Dedifferentiated amniotic fluid mesenchymal stem cell (primary cell): ENCODE measurements around the gene BRI3BP.
"Not testable (repeated sequence)": the region's sequence is repeated elsewhere in the genome, so short reads cannot be mapped to it uniquely, and the experiment has no call there.

Experiments
- DNase-seq: peaks from one replicate; pipeline ENCODE4 v3.0.0-alpha.2; 2016; ENCODE audit errors: extremely low spot score

BRI3BP gene

GRCh38 chr12:125021771-125022170 lies 28.3 kb downstream of the BRI3BP start:
- DNase-seq = no peak

DNA sequence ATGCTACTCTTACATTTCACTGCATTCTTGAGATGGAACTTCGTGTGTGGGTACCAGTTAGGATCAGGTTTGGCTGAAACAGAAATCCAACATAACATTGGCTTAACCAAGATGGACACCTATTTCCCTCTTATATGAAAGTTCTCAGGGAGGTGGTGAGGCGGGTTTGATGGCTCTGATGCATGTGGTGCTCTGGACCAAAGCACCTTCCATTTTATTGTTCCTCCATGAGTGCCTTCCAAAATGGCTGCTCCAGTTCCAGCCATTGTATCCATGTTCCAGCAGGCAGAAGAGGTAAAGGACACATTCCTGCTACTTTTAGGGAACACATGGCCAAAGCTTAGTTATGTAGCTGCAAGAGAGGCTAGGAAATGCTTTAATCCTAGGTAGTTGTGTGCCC lies 29.6 kb downstream of the BRI3BP start:
- no peak for DNase-seq

- DNase-seq = no peak
Observed at GRCh38 chr12:125024949-125025563, 31.6 kb downstream of the BRI3BP start.

GRCh38 chr12:125025606-125026235 lies 32.3 kb downstream of the BRI3BP start:
- DNase-seq = no peak

- DNase-seq = no peak
Observed at GRCh38 chr12:125028106-125028505, 34.7 kb downstream of the BRI3BP start.

GRCh38 chr12:125029761-125030358 lies 36.4 kb downstream of the BRI3BP start:
- DNase-seq = no peak

DNA sequence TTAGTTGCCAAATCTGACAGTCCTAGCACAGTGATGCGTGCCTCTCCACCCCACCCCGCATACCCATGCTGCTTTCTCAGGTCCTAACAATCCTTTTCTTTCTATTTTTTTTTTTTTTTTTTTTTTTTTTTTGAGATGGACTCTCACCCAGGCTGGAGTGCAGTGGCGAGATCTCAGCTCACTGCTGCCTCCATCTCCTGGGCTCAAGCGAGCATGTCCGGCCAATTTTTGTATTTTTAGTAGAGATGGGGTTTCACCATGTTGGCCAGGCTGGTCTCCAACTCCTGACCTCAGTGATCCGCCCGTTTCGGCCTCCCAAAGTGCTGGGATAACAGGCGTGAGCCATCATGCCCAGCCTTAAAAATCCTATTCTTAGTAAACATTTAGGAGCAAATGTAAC lies 38.0 kb downstream of the BRI3BP start:
- DNase-seq = not testable (repeated sequence)

GRCh38 chr12:125032466-125033152 lies 39.2 kb downstream of the BRI3BP start:
- DNase-seq = no peak

DNA sequence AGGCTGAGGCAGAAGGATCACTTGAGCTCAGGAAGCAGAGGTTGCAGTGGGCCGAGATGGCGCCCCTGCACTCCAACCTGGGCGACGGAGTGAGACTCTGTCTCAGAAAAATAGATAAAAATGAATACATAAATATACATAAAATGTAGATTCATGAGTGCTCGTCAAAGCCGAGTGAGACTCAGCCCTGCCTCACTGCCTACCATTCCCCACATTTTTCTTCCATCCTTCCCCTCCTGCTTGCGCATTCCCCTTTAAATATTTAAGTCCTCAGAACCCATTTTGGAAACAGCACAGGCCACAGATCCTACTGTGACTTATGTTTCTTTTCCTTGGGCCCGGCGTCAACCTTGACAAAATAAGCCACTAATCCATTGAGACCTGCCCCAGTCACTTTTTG lies 39.8 kb downstream of the BRI3BP start:
- no peak for DNase-seq

GRCh38 chr12:125038976-125039625 lies 45.7 kb downstream of the BRI3BP start:
- no peak for DNase-seq

DNA sequence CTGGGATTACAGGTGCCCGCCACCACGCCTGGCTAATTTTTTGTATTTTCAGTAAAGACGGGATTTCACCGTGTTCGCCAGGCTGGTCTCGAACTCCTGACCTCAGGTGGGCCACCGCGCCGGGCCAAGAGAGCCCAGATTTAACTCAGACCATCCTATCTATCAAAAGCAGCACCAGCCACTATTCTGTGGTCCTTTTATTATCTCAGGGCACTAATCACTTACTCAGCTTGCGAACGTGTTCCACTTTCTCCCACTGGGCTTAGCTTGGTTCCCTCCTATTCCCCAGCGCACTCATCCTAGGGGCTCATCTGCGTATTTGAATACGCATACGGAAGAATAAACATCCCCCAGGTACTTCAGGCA lies 55.6 kb downstream of the BRI3BP start:
- no peak for DNase-seq

DNA sequence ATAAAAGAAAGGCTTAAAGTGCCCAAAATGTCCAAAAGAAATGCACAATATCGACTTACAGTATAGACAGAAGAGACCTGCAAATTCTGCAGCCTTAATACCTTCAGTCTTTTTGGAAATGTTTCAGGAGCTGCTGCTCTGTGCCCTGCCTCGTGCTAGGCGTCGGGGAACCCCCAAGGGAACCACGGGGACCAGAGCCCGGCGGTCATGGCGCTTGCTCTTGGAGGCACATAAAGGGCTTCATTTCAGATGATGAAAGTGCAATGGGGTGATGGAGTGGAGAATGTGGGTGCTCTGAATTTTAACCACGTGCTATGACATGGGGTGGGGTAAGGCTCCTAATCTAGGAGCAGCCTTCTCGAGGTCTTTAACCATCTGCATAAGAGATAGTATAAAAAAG lies 57.0 kb downstream of the BRI3BP start:
- DNase-seq = no peak

DNA sequence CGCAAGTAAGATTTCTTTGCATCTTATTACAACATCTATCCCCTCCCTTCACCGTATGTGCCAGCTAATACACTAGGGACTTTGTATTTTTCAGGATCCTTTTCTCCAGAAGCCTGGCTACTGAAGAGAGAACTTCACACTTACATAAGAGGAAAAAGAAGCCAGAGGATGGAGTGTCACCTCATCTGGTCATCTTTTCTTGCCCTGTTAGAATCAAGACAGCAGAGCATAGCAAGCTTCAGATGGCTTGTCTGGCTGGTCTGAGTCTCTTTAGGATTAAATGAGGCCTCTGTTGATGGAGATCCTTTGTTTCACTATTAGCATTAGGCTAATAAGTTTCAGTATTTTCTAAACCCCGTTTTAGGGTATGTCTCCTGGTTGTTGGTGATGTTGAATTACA lies 57.4 kb downstream of the BRI3BP start:
- DNase-seq = no peak

GRCh38 chr12:125053821-125054220 lies 60.4 kb downstream of the BRI3BP start:
- DNase-seq = no peak

GRCh38 chr12:125055591-125055990 lies 62.1 kb downstream of the BRI3BP start:
- DNase-seq = no peak

GRCh38 chr12:125056306-125056705 lies 62.9 kb downstream of the BRI3BP start:
- no peak for DNase-seq

- DNase-seq = no peak
Observed at GRCh38 chr12:125057708-125058107, 64.3 kb downstream of the BRI3BP start.

DNA sequence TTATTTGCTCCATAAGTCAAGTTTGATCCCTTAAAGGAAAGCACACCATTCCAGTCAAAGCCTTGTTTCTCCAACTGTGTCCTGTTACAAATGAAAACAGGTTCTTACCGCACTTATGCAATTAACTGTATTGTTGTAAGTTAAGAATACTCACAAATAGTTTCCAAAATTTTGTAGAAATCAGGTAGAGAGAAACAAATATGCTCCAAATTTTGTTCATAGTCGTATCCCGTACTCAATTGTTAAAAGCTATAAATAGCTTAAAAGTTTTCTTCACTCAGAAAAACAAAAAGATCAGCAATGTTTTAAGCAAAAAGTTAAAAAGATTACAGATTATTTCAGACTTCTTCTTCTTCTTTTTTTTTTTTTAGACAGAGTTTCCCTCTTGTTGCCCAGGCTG lies 67.8 kb downstream of the BRI3BP start:
- no peak for DNase-seq

DNA sequence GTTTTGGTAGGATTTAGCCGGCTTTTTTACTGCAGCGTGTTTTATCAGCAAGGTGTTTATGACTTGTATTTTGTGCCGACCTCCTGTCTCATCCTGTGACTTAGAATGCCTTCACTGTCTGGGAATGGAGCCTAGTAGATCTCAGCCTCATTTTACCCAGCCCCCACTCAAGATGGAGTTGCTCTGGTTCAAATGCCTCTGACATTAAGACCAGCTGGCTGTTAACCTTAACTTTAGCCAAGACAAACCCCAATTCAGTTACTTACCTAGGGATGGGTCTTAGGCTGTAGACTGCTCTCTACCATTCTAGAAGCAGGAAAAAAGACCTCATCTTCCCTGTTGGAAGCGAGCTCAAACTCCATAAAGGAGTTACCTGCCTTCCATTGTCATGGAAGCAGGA lies 70.1 kb downstream of the BRI3BP start:
- DNase-seq = not testable (repeated sequence)

GRCh38 chr12:125064492-125064891 lies 71.0 kb downstream of the BRI3BP start:
- DNase-seq = no peak

GRCh38 chr12:125065021-125065918 lies 71.8 kb downstream of the BRI3BP start, which contains the start of gene AACS:
AACS (plus strand) TSS chr12:125065435; CDS start chr12:125065585, 150 bp downstream.
- peak; percentile 45 for DNase-seq
